Esophagus squamous epithelium (tissue), 5 donors: ENCODE measurements around the gene TCF3. TPM values are rescaled to one million over a fixed set of nuclear protein-coding genes. Genes with fewer than 3 reads are reported as not detected.

Experiments
- DNase-seq: peaks from one replicate; lab custom pipeline; 2025; lab: John Stamatoyannopoulos, UW
- H3K27ac ChIP-seq, 4 donors: fragments of 200-600 bp; sonication (generic); one replicate each; pipeline ENCODE4 v1.5.1; 2016 to 2019; ENCODE audit warnings: mild to moderate bottlenecking in 1 of 4
- H3K27me3 ChIP-seq, 4 donors: fragments of 200-600 bp; sonication (generic); 1 replicate in 3 of 4; 2 replicates in 1 of 4; pipeline versions ENCODE4 v1.5.1 to v1.6.0; 2017 to 2021; ENCODE audit warnings: antibody characterized with exemption in 1 of 4
- H3K36me3 ChIP-seq, 3 donors: fragments of 200-600 bp; sonication (generic); one replicate each; pipeline ENCODE4 v1.5.1; 2016 to 2019
- H3K4me1 ChIP-seq, 3 donors: fragments of 200-600 bp; sonication (generic); one replicate each; pipeline ENCODE4 v1.5.1; 2017 to 2019
- H3K4me3 ChIP-seq, 4 donors: fragments of 200-600 bp; sonication (generic); 1 replicate in 3 of 4; 2 replicates in 1 of 4; pipeline ENCODE4 v1.5.1; 2016 to 2019; ENCODE audit warnings: mild to moderate bottlenecking in 2 of 4, moderate library complexity in 1 of 4
- H3K9me3 ChIP-seq, 3 donors: fragments of 200-600 bp; sonication (generic); one replicate each; pipeline ENCODE4 v1.5.1; 2016 to 2019
- POLR2A ChIP-seq, 4 donors: fragments of 450-650 bp; IDR thresholded peaks; one replicate each; pipeline ENCODE4 v1.6.1; 2017; ENCODE audit warnings: antibody characterized with exemption in 4 of 4, mild to moderate bottlenecking in 4 of 4, moderate library complexity in 3 of 4
- WGBS, 2 donors: methylation state at CpG; one replicate each; pipeline ENCODE4 v1.1.5; 2018; 5-methylcytosine and 5-hydroxymethylcytosine counted together
- intact Hi-C: fragments of 100-400 bp; cut with DNase I; formaldehyde crosslinking; loops from one replicate; pipeline ENCODE4 v1.15.0; 2022
- total RNA-seq, 4 donors: library from RNA; depleted of rRNA; stranded (reverse); fragments of >200 nt; gene quantifications; one replicate each; pipeline ENCODE4 v1.1.0, GENCODE V29; 2016
- TF ChIP-seq, protein P1 (sequence below), 6 experiments: fragments of 450-650 bp in 4 of 6; fragments of 200-600 bp in 2 of 6; sonication (generic) in 2 of 6; IDR thresholded peaks; one replicate each; pipeline ENCODE4 v1.5.1; 2016 to 2019; ENCODE audit warnings: antibody characterized with exemption in 6 of 6, mild to moderate bottlenecking in 4 of 6, moderate library complexity in 4 of 6
- donor health status: DM: yes; HTN: yes; CAD: no.

Gene TCF3
- total RNA-seq, 4 donors from 2014 or later = 29.9 to 66.0 (median 47.9) TPM

DNA sequence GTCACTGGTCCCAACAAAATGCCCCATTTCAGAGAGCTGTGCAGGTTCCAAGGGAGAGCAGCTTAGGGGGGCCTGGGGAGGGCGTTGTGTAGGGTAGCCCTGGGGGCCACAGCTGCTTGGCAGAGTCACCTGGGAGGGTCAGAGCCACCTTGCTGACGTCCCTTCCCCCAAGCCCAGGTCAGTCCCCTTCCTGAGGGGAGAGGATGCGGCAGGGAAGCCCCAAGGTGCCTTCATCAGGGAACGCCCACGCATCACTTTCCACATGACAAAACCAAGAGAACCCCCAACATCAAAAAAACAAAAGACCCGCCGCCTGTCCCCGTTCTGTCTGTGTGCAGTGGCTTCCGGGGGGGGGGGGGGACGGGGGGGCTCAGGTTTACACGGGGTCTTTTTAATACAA lies 41.8 kb downstream of the TCF3 start:
- Histone ChIP-seq H3K36me3 (peaks cover 24 to 60% (median 30%) of the 10 kb centered on the region in 3 donors), H3K4me1 (peaks cover 7 to 30% (median 11%) of the 10 kb centered on the region in 3 donors), H3K27ac (no peak overlapping the region), H3K4me3 (no peak overlapping the region), H3K9me3 (no peaks in the 10 kb centered on the region), H3K27me3 (no peaks in the 10 kb centered on the region)
- 58 to 75% methylated on average over 5 to 7 of the region's 11 CpGs for WGBS, 2 donors
- TF ChIP-seq POLR2A (IDR thresholded peaks at IDR 0.05) = no peak
- TF ChIP-seq, protein P1, sequence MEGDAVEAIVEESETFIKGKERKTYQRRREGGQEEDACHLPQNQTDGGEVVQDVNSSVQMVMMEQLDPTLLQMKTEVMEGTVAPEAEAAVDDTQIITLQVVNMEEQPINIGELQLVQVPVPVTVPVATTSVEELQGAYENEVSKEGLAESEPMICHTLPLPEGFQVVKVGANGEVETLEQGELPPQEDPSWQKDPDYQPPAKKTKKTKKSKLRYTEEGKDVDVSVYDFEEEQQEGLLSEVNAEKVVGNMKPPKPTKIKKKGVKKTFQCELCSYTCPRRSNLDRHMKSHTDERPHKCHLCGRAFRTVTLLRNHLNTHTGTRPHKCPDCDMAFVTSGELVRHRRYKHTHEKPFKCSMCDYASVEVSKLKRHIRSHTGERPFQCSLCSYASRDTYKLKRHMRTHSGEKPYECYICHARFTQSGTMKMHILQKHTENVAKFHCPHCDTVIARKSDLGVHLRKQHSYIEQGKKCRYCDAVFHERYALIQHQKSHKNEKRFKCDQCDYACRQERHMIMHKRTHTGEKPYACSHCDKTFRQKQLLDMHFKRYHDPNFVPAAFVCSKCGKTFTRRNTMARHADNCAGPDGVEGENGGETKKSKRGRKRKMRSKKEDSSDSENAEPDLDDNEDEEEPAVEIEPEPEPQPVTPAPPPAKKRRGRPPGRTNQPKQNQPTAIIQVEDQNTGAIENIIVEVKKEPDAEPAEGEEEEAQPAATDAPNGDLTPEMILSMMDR (IDR thresholded peaks at IDR 0.05) = no peak
- DNase-seq = no peak
- intact Hi-C loops = no loop called here

DNA sequence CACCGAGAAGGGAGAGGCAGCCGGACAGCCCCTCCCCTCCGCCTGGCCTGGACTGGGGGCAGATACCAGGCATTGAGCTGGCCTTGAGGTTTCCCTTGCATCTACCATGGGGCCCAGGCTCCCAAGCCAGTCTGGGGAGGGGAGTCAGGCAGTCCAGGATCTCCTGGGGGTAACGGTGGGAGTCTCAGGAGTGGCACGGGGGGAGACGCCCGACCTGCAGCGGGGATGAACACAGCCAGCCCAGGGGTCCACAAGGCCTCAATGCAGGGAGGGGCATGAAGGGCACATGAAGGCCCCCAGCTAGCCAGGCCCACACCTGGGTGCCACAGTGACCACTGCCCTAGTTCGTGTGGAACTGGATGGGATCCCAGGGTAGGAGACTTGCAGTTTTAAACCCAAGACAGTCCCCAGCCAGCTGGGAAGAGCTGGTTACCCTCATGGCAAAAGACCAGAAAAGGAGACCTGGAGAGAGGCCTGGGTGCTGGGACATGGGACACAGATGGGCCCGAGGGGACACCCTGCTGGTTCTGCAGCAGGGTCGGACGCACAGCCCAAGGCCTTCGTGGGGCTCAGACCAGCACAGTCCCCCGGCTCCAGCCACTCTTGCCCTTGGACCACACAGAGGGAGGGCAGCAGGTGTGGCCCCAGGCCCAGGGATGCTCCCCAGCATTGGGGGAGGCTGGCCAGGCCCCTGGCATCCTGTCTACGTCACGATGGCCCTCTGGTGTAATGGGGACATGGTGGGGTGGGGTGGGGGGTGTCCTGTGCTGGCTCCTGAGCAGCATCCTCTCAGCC lies 42.5 kb downstream of the TCF3 start:
- H3K4me1 ChIP-seq = peaks cover 7 to 30% (median 11%) of the 10 kb centered on the region in 3 donors
- peaks cover 23 to 53% (median 24%) of the 10 kb centered on the region in 3 donors for H3K36me3 ChIP-seq
- H3K27ac ChIP-seq = no peak overlapping the region
- no peak overlapping the region for H3K4me3 ChIP-seq
- intact Hi-C loops = no loop called here
- WGBS, 2 donors = 93 to 100% methylated on average over 1 to 6 of the region's 16 CpGs
- TF ChIP-seq POLR2A (IDR thresholded peaks at IDR 0.05) = no peak
- TF ChIP-seq, protein P1 (IDR thresholded peaks at IDR 0.05) = no peak
- no peaks in the 10 kb centered on the region for H3K27me3 ChIP-seq
- no peak for DNase-seq
- H3K9me3 ChIP-seq = no peaks in the 10 kb centered on the region

DNA sequence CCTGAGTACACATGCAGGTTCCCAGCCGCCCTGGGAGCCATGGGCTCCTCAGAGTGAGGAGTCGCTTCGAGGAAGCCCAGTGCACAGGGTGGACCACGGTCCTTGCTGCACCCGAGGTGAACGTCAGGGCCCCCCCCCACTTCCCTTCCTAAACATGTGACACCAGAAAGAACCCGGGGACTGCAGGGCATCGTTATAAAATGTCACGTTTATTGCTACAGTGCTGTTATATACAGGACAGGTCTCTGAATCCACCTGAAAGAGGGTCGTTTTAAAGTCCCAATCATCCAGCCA lies 43.4 kb downstream of the TCF3 start:
- WGBS, 2 donors = 23 to 39% methylated on average over 5 to 6 of the region's 10 CpGs
- peak overlapping the region in 1 of 4 donors; percentile 25 for H3K4me3 ChIP-seq
- no peak for DNase-seq
- H3K4me1 ChIP-seq = peaks cover 14 to 38% (median 17%) of the 10 kb centered on the region in 3 donors
- TF ChIP-seq, protein P1 (IDR thresholded peaks at IDR 0.05) = no peak
- TF ChIP-seq POLR2A (IDR thresholded peaks at IDR 0.05) = no peak
- peak overlapping the region in 1 of 4 donors; percentile 26 for H3K27ac ChIP-seq
- H3K9me3 ChIP-seq = no peaks in the 10 kb centered on the region
- H3K27me3 ChIP-seq = no peaks in the 10 kb centered on the region
- H3K36me3 ChIP-seq = peaks cover 19 to 45% (median 24%) of the 10 kb centered on the region in 3 donors
- intact Hi-C loops = no loop called here

DNA sequence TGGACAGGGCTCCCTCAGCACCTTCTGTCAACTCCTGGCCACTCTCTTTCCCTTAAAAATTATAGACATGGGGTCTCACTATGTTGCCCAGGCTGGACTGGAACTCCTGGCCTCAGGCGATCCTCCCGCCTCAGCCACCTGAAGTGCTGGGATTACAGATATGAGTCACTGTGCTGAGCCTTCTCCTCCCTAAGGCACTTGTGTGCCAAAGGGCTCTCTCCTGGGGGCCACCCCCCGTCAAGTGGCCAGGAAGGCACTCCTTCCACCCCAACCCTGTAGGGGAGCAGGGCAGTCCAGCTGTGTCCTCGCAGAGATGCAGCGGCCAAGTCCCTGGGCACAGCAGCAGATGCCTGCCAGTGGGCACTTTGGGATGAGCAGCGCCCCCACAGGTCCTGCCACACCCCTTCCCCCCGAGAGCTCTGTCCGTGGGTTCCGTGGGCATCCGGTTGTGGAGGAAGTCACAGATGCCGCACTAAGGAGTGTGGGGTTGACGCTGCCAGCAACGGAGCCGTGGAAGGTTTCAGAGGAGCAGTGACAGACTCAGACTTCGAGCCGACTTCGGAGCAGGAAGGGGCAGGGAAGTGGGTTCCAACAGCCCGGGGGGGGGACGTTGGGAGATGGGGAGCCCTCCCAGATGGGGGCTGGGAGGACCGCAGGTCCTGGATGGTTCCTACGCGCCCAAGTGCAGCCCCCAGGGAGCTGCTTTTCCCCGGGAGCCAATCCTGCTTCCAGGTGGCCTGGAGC lies 43.9 kb downstream of the TCF3 start:
- no peak for TF ChIP-seq POLR2A (IDR thresholded peaks at IDR 0.05)
- TF ChIP-seq, protein P1 (IDR thresholded peaks at IDR 0.05) = no peak
- Histone ChIP-seq H3K27me3 (no peaks in the 10 kb centered on the region), H3K27ac (peak overlapping the region in 1 of 4 donors; percentile 26), H3K36me3 (peaks cover 15 to 39% (median 21%) of the 10 kb centered on the region in 3 donors), H3K4me1 (peaks cover 19 to 43% (median 23%) of the 10 kb centered on the region in 3 donors), H3K9me3 (no peaks in the 10 kb centered on the region), H3K4me3 (peak overlapping the region in 1 of 4 donors; percentile 25)
- intact Hi-C loops = no loop called here
- no peak for DNase-seq
- WGBS, 2 donors = 71 to 82% methylated on average over 2 to 7 of the region's 23 CpGs
